ENCODE data around the gene IGSF1.

IGSF1 gene, protein sequence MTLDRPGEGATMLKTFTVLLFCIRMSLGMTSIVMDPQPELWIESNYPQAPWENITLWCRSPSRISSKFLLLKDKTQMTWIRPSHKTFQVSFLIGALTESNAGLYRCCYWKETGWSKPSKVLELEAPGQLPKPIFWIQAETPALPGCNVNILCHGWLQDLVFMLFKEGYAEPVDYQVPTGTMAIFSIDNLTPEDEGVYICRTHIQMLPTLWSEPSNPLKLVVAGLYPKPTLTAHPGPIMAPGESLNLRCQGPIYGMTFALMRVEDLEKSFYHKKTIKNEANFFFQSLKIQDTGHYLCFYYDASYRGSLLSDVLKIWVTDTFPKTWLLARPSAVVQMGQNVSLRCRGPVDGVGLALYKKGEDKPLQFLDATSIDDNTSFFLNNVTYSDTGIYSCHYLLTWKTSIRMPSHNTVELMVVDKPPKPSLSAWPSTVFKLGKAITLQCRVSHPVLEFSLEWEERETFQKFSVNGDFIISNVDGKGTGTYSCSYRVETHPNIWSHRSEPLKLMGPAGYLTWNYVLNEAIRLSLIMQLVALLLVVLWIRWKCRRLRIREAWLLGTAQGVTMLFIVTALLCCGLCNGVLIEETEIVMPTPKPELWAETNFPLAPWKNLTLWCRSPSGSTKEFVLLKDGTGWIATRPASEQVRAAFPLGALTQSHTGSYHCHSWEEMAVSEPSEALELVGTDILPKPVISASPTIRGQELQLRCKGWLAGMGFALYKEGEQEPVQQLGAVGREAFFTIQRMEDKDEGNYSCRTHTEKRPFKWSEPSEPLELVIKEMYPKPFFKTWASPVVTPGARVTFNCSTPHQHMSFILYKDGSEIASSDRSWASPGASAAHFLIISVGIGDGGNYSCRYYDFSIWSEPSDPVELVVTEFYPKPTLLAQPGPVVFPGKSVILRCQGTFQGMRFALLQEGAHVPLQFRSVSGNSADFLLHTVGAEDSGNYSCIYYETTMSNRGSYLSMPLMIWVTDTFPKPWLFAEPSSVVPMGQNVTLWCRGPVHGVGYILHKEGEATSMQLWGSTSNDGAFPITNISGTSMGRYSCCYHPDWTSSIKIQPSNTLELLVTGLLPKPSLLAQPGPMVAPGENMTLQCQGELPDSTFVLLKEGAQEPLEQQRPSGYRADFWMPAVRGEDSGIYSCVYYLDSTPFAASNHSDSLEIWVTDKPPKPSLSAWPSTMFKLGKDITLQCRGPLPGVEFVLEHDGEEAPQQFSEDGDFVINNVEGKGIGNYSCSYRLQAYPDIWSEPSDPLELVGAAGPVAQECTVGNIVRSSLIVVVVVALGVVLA (N-terminal part only)

DNA sequence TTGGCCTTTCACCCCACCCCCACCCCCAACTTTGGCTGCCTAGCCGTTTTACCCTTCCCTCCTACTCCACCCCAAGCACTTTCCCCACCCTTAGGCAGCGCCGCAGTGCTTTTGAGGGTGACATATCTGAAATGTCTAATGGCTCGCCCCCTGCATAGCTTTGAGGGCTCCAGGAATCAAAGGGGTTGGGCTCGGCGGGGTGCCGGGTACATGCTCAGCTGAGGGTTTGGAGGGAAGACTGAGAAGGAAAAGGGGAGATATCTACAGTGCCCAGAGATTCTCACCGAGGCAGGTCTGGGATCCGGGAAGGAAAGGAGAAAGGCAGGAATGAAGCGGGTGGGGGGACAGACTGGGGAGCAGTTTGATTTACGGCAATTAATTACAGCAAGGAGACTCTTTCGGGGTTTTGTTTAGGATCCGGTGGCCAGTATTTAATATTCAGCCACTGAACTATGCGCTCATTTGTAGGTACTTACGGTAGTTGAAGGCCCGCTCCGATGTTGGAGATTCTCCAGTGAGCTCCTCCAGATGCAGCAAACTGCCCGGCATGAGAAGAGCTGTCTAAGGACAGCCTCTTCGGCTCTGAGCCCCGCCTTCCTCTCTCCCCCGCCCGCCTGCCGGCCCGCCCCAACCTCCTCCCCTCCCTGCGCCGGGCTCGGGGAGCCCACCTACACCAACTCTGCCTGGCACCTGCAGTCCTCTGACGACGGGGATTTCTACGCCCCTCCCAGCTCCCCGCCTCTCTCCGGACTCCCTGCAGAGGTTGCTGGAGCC is at the start of gene IGSF1:
Gene IGSF1 (minus strand): TSS at position 569 of the 774 bp plus-strand sequence. CDS start 2,632 bp downstream, outside the sequence.
- DNase-seq (ENCODE audit: extremely low read depth, low read depth): no peak
- TF ChIP-seq, protein P1, sequence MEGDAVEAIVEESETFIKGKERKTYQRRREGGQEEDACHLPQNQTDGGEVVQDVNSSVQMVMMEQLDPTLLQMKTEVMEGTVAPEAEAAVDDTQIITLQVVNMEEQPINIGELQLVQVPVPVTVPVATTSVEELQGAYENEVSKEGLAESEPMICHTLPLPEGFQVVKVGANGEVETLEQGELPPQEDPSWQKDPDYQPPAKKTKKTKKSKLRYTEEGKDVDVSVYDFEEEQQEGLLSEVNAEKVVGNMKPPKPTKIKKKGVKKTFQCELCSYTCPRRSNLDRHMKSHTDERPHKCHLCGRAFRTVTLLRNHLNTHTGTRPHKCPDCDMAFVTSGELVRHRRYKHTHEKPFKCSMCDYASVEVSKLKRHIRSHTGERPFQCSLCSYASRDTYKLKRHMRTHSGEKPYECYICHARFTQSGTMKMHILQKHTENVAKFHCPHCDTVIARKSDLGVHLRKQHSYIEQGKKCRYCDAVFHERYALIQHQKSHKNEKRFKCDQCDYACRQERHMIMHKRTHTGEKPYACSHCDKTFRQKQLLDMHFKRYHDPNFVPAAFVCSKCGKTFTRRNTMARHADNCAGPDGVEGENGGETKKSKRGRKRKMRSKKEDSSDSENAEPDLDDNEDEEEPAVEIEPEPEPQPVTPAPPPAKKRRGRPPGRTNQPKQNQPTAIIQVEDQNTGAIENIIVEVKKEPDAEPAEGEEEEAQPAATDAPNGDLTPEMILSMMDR (IDR thresholded peaks at IDR 0.05; ENCODE audit: low read depth, low read length): no peak

- TF ChIP-seq, protein P1 (IDR thresholded peaks at IDR 0.05; ENCODE audit: low read depth, low read length): no peak
- DNase-seq (ENCODE audit: extremely low read depth, low read depth): no peak
Observed at GRCh38 chrX:131332331-131332730, 43.2 kb upstream of the IGSF1 start.

DNA sequence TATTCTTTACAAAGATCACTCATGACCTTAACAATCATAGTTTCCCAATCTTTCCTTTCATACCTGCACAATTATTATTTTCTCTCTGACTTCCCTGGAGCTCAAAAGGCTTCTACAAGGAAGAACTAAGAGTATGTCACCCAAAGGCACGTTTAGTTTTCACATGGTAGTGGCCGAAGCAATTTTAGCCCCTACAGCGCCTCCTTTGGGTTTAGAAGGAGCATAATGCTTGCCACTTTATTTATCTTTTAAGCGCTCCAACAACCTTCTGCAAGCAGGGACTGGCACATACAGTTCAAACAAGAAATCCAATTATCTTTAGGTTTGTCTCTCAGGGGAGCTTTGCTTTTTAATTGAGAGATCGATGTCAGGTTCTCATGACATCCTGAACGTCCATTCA is 42.0 kb upstream of the IGSF1 start:
- TF ChIP-seq, protein P1 (IDR thresholded peaks at IDR 0.05; ENCODE audit: low read depth, low read length): no peak
- no peak for DNase-seq (ENCODE audit: extremely low read depth, low read depth)

DNA sequence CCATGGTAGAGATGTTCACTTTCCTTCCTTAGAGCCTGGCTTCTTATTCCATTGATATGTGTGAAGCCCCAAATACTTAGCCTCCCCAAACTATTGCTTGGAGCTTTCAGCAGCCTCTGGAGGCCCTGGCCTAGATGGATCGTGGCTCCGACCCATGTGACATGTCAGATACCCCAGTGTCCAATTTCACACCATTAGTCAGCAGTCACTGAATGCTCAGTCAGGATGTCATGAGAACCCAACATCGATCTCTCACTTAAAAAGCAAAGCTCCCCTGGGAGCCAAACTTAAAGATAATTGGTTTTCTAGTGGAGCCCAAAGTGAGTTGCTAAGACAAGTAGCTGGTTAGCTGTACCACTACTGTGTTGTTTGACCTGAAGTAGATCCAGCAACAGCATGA is 41.6 kb upstream of the IGSF1 start:
- no peak for DNase-seq (ENCODE audit: extremely low read depth, low read depth)
- TF ChIP-seq, protein P1 (IDR thresholded peaks at IDR 0.05; ENCODE audit: low read depth, low read length): no peak

- TF ChIP-seq, protein P1 (IDR thresholded peaks at IDR 0.05; ENCODE audit: low read depth, low read length): no peak
- no peak for DNase-seq (ENCODE audit: extremely low read depth, low read depth)
Observed at GRCh38 chrX:131322651-131323050, 33.5 kb upstream of the IGSF1 start.

DNA sequence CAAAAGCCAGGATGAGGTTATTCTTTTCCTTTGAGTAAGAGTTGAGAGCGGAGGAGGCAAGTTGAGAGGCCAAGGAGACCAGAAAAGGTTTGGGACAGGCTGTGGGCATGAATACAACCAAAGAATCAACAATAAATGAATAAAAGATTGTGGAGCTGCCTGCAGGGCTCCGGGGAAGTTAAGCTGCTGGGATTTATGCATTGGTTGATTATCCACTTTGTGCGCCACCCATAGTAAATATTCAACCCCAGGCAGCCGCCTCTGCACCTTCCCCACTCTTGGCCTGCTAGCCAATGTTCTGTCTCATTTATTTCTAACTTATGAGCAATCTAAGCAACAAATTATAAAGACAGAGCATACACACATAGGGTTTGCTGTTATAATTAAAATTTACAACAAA is 28.2 kb upstream of the IGSF1 start:
- DNase-seq (ENCODE audit: extremely low read depth, low read depth): no peak
- TF ChIP-seq, protein P1 (IDR thresholded peaks at IDR 0.05; ENCODE audit: low read depth, low read length): no peak
